UCSD-AML1 (cell line): Measurements from ENCODE around the gene MTO1.
"Not testable (repeated sequence)": the region's sequence is repeated elsewhere in the genome, so short reads cannot be mapped to it uniquely, and the experiment has no call there.

ENCODE experiments used
- DNase-seq: peaks from one replicate; lab custom pipeline; 2025; ENCODE audit not compliant: unreplicated experiment; lab: John Stamatoyannopoulos, UW

Gene MTO1

DNA sequence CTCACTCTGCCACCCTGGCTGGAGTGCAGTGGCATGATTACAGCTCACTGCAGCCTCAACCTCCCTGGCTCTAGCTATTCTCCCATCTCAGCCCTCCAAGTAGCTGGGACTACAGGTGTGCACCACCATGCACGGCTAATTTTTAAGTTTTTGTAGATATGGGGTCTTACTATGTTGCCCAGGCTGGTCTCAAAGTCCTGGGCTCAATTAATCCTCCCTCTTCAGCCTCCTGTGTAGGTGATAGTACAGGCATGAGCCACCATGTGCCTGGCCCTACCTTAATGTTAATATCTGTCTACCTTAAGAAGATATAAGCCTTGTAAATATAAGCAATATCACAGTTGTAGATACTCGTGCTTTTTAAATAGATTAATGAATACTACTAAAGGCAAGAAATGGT, 42.6 kb downstream of the MTO1 start:
- no peak for DNase-seq

DNA sequence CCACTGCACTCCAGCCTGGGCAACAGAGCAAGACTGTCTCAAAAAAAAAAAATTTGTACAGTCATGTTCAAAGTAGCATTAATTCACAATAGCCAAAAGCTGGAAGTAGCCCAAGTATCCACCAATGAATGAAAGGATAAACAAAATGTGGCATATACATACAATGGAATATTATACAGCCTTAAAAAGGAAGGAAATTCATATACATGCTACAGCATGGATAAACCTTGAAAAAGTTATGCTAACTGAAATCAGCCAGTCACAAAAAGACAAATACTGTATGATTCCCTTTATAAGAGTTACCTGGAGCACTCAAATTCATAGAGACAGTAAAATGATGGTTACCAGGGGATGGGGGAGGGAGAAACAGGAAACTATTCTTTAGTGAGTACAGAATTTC, 43.6 kb downstream of the MTO1 start:
- no peak for DNase-seq

DNA sequence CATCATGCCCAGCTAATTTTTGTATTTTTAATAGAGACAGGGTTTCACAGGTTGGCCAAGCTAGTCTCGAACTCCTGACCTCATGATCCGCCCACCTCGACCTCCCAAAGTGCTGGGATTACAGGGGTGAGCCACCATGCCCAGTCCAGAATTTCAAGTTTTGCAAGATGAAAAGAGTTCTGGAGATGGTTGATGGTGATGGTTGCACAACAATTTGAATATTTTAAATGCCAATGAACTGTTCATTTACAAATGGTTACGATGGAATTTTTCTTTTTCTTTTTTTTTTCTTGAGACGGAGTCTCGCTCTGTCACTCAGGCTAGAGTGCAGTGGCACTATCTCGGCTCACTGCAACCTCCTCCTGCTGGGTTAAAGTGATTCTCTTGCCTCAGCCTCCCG, 44.2 kb downstream of the MTO1 start:
- not testable (repeated sequence) for DNase-seq

DNA sequence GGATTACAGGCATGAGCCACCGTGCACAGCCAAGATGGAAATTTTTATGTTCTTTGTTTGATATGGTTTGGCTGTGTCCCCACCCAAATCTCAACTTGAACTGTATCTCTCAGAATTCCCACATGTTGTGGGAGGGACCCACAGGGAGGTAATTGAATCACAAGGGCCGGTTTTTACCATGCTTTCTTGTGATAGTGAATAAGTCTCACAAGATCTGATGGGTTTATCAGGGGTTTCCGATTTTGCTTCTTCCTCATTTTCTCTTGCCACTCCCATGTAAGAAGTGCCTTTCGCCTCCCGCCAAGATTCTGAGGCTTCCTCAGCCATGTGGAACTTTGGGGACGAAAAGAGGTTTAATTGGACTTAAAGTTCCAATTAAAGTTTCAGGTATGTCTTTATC, 44.7 kb downstream of the MTO1 start:
- DNase-seq = no peak

DNA sequence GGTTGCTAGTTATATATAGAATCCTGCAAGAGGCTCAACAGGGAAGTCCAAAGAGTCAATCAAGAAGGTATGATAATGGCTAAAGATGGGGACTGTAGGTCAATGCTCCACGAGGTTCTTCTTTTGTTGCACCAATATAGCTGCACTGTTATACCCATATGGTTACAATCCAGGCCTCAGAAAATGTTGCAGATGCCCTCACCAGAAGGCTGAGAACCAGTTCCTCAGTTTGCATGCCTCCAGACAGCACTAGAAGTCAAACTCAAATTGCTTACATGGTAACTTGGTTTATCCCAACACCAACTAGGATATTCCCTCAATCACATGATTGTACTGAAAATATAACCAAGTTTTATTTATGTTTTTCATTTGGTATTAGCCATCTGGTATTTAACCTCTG, 47.2 kb downstream of the MTO1 start:
- no peak for DNase-seq

DNA sequence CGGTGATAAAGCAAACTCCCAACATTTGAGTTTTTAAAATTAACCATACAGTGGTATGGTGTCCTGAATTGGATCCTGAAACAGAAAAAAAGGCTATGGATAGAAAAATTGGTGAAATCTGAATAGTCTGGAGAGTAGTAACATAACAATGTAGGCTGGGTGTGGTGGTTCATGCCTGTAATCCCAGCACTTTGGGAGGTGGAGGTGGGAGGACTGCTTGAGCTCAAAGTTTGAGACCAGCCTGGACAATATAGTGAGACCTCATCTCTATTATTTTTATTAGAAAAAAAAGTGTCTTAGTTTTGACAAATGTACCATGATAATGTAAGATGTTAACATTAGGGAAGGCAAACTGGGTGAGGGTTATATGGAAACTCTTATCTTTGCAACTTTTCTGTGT, 48.3 kb downstream of the MTO1 start:
- DNase-seq = no peak

DNA sequence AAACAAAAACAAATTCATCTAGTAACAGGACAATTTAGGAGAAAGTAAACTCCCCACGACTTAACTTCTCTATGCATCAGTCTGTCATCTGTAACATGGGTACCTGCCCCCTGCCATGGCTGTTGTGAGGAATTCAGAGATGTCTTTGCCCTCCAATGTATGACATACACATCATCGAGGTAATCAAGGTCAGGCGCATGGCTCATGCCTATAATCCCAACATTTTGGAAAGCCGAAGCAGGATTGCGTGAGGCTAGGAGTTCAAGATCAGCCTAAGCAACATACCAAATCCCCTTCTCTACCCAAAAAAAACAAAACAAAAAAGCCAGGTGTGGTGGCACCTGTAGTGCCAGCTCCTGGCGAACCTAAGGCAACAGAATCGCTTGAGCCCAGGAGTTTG, 50.3 kb downstream of the MTO1 start:
- DNase-seq = no peak

DNA sequence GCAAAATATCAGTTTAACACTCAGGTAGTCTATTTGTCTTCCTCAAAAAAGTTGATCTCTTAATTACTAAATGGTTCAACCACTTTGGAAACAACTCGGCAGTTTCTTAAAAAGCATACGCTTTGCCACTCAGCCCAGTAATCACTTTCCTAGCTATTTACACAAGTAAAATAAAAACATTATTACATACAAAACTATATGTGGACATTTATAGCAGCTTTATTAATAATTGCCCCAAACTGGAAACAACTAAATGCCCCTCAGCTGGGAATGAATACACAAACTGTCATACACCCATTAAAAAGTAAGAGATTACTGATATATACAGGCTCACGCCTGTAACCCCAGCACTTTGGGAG, 51.9 kb downstream of the MTO1 start:
- no peak for DNase-seq

DNA sequence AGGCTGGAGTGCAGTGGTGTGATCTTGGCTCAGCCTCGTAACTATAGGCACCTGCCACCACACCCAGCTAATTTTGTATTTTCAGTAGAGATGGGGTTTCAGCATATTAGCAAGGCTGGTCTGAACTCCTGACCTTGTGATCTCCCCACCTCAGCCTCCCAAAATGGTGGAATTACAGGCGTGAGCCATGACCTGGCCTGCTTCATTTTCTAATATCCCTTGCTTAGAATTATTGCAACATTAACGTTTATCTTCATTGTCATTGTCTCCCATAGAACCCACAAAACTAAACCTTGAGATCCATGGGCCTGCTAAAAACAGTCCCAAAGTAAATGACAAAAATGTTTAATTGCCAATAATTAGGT, 53.2 kb downstream of the MTO1 start:
- no peak for DNase-seq

DNA sequence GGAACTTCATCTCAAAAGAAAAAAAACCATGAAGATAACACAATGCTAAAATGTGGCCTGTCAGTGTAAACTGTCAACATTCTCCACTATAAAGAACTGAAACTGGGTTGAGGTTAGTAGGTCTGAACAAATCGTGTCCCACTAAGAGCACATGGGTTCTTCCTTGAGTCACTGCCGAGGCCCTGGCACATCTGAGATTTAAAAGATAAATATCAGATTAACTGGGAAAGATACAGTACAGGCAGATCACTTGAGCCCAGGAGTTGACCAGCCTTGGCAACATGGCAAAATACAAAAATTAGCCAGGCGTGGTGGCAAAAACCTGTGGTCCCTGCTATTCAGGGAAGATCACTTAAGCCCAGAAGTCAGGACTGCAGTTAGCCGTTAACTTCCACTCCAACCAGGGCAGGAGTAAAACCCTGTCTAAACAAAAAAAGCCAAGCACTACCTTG, 53.7 kb downstream of the MTO1 start:
- no peak for DNase-seq

DNA sequence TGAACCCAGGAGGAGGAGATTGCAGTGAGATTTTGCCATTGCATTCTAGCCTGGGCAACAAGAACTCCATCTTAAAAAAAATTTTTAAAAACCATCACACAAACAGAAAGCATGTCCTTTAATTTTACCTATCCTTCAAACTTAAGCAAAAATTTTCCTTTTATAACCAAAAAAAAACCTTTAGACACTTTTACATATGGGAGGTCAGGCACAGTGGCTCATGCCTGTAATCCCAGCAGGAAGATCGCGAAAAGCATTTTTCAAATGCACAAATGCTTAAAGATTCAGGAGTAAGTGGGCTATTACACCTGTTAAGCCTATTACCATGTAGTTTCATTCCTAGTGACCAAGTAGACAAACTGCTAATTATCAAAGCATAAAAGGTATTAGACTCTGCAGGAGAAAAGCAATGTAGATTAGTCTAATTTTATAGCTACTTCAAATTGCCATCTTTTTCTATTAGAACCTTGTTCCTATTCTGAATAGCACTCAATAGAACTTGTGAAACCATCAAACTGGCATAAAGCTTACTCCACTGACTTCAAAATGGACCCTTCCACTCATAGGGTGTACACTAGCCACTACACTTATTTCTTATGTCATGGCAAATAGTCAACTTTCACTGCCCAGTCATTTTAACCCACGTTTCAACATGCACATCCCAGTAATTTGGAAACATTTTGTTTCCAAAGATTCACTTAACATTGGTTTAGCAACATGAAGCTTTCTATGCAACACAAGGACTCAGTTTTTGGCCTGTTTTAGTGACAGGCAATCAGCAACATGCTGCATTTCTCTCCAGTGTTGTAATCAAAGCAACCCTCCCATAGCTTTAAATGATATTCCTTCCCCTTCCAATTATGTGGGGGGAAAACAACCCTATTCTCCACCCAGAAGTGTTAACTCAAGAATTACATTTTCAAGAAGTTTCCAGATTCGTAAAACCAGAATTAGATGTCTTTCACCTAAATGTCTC, 55.3 kb downstream of the MTO1 start:
- no peak for DNase-seq

DNA sequence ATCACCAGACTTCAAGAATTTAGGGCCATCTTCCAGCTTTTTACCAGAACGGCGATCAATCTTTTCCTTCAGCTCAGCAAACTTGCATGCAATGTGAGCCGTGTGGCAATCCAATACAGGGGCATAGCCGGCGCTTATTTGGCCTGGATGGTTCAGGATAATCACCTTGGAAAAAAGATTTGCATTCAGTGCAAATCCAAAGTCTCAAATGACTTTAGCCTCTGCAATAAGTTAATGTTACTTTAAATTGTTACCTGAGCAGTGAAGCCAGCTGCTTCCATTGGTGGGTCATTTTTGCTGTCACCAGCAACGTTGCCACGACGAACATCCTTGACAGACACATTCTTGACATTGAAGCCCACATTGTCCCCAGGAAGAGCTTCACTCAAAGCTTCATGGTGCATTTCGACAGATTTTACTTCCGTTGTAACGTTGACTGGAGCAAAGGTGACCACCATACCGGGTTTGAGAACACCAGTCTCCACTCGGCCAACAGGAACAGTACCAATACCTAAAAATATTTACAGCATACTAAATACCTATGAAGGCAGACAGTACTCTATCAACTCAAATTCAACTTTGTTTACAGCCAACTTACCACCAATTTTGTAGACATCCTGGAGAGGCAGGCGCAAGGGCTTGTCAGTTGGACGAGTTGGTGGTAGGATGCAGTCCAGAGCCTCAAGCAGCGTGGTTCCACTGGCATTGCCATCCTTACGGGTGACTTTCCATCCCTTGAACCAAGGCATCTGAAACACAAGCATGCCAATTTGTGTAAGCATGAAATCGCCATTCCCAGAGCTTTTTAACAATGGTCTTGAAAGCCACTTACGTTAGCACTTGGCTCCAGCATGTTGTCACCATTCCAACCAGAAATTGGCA, 56.8 kb downstream of the MTO1 start:
- not testable (repeated sequence) for DNase-seq

DNA sequence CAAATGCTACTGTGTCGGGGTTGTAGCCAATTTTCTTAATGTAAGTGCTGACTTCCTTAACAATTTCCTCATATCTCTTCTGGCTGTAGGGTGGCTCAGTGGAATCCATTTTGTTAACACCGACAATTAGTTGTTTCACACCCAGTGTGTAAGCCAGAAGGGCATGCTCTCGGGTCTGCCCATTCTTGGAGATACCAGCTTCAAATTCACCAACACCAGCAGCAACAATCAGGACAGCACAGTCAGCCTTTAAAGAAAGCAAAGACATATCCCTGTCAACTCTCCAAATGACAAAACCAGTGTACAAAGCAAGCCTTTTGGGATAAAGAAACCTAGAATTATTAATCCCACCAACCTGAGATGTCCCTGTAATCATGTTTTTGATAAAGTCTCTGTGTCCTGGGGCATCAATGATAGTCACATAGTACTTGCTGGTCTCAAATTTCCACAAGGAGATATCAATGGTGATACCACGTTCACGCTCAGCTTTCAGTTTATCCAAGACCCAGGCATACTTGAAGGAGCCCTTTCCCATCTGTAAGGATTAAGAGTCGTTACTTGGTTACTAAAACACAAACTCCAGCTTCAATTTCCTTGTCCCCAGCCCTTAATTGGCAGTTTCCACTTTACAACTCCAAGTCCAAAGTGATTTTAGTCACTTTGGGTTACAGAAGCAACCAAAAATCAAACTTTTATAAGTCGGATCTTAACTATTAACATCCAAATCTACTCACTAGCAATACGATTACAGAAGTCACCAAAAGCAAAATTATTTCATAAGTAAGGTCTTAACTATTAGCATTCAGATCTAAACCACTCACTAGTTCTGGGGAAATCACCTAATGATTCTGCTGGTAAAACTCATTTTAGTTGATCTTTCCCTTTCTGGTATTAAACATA, 57.7 kb downstream of the MTO1 start:
- not testable (repeated sequence) for DNase-seq

DNA sequence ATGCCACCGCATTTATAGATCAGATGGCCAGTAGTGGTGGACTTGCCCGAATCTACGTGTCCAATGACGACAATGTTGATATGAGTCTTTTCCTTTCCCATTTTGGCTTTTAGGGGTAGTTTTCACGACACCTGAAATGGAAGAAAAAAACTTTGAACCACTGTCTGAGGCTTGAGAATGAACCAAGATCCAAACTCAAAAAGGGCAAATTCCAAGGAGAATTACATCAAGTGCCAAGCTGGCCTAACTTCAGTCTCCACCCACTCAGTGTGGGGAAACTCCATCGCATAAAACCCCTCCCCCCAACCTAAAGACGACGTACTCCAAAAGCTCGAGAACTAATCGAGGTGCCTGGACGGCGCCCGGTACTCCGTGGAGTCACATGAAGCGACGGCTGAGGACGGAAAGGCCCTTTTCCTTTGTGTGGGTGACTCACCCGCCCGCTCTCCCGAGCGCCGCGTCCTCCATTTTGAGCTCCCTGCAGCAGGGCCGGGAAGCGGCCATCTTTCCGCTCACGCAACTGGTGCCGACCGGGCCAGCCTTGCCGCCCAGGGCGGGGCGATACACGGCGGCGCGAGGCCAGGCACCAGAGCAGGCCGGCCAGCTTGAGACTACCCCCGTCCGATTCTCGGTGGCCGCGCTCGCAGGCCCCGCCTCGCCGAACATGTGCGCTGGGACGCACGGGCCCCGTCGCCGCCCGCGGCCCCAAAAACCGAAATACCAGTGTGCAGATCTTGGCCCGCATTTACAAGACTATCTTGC, 58.6 kb downstream of the MTO1 start:
- peak; percentile 73 for DNase-seq

DNA sequence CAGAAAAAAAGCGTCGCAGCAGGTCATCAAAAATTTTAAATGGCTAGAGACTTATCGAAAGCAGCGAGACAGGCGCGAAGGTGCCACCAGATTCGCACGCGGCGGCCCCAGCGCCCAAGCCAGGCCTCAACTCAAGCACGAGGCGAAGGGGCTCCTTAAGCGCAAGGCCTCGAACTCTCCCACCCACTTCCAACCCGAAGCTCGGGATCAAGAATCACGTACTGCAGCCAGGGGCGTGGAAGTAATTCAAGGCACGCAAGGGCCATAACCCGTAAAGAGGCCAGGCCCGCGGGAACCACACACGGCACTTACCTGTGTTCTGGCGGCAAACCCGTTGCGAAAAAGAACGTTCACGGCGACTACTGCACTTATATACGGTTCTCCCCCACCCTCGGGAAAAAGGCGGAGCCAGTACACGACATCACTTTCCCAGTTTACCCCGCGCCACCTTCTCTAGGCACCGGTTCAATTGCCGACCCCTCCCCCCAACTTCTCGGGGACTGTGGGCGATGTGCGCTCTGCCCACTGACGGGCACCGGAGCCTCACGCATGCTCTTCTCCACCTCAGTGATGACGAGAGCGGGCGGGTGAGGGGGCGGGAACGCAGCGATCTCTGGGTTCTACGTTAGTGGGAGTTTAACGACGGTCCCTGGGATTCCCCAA, 59.3 kb downstream of the MTO1 start, which contains the start of gene EEF1A1:
Gene EEF1A1 (minus strand): TSS at position 345 of the 663 bp plus-strand sequence. CDS start 1,006 bp downstream, outside the sequence.
- DNase-seq = peak; percentile 99

DNA sequence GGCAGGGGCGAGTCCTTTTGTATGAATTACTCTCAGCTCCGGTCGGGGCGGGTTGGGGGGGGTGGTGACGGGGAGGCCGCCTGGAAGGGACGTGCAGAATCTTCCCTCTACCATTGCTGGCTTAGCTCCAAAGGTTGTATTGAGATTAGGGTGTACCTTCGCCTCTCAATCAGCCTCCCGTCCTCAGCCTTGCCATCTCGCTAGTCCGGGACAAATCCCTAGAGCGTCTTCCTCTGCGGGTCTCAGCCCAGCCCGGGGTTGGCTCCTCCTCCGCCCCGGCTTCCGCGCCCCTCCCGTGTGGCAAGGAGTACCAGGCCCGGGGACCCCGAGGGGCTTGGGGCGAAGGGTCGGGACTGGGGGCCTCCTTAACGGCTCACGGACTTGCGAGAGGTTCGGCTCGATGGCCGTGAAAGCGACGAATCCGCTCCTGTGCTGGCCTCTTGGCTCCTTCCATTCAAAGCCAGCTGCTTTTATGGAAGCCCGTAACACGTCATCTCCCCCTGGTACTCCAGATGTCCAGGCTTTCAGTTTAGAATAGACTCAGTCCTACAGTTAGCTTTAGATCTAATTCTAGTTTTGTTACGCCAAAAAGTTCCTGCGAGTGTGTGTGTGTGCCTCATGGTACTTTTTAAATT, 59.9 kb downstream of the MTO1 start:
- peak; percentile 92 for DNase-seq

DNA sequence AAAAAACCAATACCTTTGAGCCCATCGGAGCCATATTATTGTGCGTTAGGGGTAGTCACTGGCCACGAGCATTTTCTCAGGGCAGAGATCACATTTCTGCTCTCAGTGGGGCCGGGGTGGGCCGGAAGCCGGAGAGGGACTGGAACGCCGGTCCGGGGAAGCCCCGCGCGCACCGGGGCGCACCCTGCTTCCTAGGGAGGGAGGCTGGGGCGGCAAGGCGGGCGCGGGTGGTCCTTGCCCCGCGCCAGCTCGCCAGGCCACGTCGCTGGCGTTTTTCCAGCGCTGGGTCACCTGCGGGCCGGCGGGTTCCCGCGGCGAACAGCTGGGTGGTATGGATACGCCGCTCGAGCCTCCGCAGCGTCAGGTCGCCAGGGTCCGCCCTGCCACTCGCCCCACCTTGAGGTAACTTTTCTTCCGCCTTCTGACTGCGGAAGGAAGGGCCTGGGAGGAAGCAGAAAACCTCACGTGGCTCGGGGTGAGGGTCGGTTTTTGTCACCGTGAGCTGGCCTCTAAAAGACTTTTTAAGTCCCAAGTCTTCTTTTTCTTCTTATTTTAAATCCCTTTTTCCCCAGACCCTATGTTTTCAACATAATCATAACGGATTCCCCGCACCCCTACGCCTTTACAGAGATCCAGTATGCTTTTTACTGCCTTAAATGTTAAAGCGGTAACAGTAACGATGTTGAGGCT, 62.0 kb downstream of the MTO1 start:
- peak; percentile 78 for DNase-seq

DNA sequence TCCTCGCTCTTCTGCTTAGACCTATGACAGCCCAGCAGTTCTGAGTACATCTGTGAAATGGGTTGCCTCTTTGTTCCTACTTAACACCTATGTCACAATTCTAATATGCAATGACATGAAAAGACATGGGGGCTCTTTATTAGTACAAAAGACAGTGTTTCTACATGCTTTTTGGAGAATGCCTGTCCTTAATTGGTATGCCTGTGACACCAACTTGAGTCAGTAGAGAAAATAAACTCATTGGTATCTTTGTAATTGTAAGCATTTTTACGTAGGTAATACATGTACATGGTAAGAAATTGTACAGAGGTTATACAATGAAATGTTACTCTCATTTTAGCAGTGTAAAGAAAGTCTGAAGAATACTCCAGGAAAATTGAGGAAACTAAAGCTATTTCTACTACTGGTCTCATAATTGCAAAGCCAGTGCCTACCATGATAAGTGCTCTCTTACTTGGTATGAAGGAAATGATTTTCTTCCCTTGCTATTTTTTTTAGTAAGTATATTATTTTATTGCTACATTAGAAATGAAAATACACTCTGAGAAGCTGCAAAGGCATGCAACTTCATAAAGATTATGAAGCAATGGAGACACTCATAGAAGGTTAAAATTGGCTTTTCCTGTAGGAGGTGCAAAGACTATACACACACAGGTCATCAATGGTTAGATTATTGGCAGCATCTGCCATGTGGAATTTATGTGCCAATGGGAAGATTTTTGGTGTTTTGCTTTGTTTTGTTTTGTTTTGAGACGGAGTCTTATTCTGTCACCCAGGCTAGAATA, 64.2 kb downstream of the MTO1 start:
- no peak for DNase-seq
